ENCODE measurements around the gene PCDHGA9.

PCDHGA9 gene

DNA sequence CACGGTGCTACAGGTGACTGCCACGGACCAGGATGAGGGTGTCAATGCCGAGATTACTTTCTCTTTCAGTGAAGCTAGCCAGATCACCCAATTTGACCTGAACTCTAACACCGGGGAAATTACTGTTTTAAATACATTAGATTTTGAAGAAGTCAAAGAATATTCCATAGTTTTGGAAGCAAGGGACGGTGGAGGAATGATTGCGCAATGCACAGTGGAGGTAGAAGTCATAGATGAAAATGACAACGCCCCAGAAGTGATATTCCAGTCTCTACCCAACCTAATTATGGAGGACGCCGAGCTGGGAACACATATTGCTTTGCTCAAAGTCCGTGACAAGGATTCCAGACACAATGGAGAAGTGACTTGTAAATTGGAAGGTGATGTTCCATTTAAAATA, 13.9 kb upstream of the PCDHGA9 start:
- Histone ChIP-seq H3K27ac (replicated peaks) (no peak overlapping the region), H3K27me3 (ENCODE audit: insufficient read depth, poor library complexity, severe bottlenecking) (no peaks in the 10 kb centered on the region), H3K4me3 (replicated peaks; ENCODE audit: insufficient read depth, low read length) (no peak overlapping the region)
- TF ChIP-seq GABPA (IDR thresholded peaks at IDR 0.05; ENCODE audit: low read depth) (no peak), SPI1 (IDR thresholded peaks at IDR 0.05; ENCODE audit: borderline replicate concordance, low read depth) (no peak), POLR2AphosphoS5 (IDR thresholded peaks at IDR 0.05; ENCODE audit: low read depth) (no peak)
- TF ChIP-seq, protein P1, sequence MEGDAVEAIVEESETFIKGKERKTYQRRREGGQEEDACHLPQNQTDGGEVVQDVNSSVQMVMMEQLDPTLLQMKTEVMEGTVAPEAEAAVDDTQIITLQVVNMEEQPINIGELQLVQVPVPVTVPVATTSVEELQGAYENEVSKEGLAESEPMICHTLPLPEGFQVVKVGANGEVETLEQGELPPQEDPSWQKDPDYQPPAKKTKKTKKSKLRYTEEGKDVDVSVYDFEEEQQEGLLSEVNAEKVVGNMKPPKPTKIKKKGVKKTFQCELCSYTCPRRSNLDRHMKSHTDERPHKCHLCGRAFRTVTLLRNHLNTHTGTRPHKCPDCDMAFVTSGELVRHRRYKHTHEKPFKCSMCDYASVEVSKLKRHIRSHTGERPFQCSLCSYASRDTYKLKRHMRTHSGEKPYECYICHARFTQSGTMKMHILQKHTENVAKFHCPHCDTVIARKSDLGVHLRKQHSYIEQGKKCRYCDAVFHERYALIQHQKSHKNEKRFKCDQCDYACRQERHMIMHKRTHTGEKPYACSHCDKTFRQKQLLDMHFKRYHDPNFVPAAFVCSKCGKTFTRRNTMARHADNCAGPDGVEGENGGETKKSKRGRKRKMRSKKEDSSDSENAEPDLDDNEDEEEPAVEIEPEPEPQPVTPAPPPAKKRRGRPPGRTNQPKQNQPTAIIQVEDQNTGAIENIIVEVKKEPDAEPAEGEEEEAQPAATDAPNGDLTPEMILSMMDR (IDR thresholded peaks at IDR 0.05; ENCODE audit: insufficient read depth, low read length): no peak
- TF ChIP-seq, protein P2, sequence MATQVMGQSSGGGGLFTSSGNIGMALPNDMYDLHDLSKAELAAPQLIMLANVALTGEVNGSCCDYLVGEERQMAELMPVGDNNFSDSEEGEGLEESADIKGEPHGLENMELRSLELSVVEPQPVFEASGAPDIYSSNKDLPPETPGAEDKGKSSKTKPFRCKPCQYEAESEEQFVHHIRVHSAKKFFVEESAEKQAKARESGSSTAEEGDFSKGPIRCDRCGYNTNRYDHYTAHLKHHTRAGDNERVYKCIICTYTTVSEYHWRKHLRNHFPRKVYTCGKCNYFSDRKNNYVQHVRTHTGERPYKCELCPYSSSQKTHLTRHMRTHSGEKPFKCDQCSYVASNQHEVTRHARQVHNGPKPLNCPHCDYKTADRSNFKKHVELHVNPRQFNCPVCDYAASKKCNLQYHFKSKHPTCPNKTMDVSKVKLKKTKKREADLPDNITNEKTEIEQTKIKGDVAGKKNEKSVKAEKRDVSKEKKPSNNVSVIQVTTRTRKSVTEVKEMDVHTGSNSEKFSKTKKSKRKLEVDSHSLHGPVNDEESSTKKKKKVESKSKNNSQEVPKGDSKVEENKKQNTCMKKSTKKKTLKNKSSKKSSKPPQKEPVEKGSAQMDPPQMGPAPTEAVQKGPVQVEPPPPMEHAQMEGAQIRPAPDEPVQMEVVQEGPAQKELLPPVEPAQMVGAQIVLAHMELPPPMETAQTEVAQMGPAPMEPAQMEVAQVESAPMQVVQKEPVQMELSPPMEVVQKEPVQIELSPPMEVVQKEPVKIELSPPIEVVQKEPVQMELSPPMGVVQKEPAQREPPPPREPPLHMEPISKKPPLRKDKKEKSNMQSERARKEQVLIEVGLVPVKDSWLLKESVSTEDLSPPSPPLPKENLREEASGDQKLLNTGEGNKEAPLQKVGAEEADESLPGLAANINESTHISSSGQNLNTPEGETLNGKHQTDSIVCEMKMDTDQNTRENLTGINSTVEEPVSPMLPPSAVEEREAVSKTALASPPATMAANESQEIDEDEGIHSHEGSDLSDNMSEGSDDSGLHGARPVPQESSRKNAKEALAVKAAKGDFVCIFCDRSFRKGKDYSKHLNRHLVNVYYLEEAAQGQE (IDR thresholded peaks at IDR 0.05; ENCODE audit: insufficient replicate concordance, low read depth): no peak
- DNase-seq (ENCODE audit: low read depth in 1 of 2, low spot score in 1 of 2): no peak

DNA sequence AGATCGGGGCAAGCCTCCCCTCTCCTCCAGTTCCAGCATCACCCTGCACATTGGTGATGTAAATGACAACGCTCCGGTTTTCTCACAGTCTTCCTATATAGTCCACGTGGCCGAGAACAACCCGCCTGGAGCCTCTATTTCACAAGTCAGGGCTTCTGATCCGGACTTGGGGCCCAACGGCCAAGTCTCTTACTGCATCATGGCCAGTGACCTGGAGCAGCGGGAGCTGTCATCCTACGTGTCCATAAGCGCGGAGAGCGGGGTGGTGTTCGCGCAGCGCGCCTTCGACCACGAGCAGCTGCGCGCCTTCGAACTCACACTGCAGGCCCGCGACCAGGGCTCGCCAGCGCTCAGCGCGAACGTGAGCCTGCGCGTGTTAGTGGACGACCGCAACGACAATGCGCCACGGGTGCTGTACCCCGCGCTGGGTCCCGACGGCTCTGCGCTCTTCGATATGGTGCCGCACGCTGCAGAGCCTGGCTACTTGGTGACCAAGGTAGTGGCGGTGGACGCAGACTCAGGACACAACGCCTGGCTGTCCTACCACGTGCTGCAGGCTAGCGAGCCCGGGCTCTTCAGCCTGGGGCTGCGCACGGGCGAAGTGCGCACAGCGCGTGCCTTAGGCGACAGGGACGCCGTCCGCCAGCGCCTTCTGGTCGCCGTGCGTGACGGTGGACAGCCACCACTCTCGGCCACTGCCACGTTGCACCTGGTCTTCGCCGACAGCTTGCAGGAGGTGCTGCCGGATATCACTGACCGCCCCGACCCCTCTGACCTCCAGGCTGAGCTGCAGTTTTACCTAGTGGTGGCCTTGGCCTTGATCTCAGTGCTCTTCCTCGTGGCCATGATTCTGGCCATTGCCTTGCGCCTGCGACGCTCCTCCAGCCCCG, 13.2 kb upstream of the PCDHGA9 start:
- Histone ChIP-seq H3K4me3 (replicated peaks; ENCODE audit: insufficient read depth, low read length) (no peak overlapping the region), H3K27ac (replicated peaks) (no peak overlapping the region), H3K27me3 (ENCODE audit: insufficient read depth, poor library complexity, severe bottlenecking) (no peaks in the 10 kb centered on the region)
- TF ChIP-seq, protein P2 (IDR thresholded peaks at IDR 0.05; ENCODE audit: insufficient replicate concordance, low read depth): no peak
- TF ChIP-seq SPI1 (IDR thresholded peaks at IDR 0.05; ENCODE audit: borderline replicate concordance, low read depth): no peak
- no peak for TF ChIP-seq GABPA (IDR thresholded peaks at IDR 0.05; ENCODE audit: low read depth)
- TF ChIP-seq, protein P1 (IDR thresholded peaks at IDR 0.05; ENCODE audit: insufficient read depth, low read length): no peak
- TF ChIP-seq POLR2AphosphoS5 (IDR thresholded peaks at IDR 0.05; ENCODE audit: low read depth): no peak
- DNase-seq (ENCODE audit: low read depth in 1 of 2, low spot score in 1 of 2): no peak

DNA sequence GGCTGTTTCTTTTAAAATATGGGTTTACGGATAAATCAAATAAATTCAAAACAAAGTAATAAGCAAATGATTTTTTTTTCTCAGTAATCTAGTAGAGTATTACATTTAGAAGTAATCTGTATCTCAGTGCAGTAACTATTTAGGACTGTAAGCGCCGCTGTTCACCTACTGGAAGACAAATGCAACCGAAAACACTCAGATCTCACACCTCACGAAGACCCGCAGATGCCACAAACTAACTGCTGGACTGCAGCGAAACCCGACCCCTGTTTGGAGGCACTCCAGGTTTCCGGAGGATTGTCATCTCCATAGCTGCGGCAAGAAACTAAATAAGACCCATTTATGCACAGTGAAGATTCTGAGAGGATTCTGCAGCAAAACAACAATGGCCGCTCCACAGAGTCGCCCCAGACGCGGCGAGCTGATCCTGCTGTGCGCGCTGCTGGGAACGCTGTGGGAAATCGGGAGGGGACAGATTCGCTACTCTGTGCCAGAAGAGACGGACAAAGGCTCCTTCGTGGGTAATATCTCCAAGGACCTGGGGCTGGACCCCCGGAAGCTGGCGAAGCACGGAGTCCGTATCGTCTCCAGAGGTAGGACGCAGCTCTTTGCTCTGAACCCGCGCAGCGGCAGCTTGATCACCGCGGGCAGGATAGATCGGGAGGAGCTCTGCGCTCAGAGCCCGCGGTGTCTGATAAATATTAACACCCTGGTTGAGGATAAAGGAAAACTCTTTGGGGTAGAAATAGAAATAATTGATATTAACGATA, 10.0 kb upstream of the PCDHGA9 start, which contains the start of gene PCDHGA8:
PCDHGA8 (plus strand) TSS at position 205 of the 770 bp plus-strand sequence; CDS start at position 386, 181 bp downstream.
- Histone ChIP-seq H3K27ac (replicated peaks) (no peak within 1 kb of the TSS), H3K4me3 (replicated peaks; ENCODE audit: insufficient read depth, low read length) (no peak within 1 kb of the TSS), H3K27me3 (ENCODE audit: insufficient read depth, poor library complexity, severe bottlenecking) (no peaks in the 10 kb centered on the region)
- TF ChIP-seq GABPA (IDR thresholded peaks at IDR 0.05; ENCODE audit: low read depth): no peak
- TF ChIP-seq, protein P1 (IDR thresholded peaks at IDR 0.05; ENCODE audit: insufficient read depth, low read length): no peak
- TF ChIP-seq SPI1 (IDR thresholded peaks at IDR 0.05; ENCODE audit: borderline replicate concordance, low read depth): no peak
- no peak for TF ChIP-seq POLR2AphosphoS5 (IDR thresholded peaks at IDR 0.05; ENCODE audit: low read depth)
- TF ChIP-seq, protein P2 (IDR thresholded peaks at IDR 0.05; ENCODE audit: insufficient replicate concordance, low read depth): no peak
- no peak for DNase-seq (ENCODE audit: low read depth in 1 of 2, low spot score in 1 of 2)
